ENCODE measurements around the gene CA5A.
"Not testable (repeated sequence)": the region's sequence is repeated elsewhere in the genome, so short reads cannot be mapped to it uniquely, and the experiment has no call there.

Gene CA5A

DNA sequence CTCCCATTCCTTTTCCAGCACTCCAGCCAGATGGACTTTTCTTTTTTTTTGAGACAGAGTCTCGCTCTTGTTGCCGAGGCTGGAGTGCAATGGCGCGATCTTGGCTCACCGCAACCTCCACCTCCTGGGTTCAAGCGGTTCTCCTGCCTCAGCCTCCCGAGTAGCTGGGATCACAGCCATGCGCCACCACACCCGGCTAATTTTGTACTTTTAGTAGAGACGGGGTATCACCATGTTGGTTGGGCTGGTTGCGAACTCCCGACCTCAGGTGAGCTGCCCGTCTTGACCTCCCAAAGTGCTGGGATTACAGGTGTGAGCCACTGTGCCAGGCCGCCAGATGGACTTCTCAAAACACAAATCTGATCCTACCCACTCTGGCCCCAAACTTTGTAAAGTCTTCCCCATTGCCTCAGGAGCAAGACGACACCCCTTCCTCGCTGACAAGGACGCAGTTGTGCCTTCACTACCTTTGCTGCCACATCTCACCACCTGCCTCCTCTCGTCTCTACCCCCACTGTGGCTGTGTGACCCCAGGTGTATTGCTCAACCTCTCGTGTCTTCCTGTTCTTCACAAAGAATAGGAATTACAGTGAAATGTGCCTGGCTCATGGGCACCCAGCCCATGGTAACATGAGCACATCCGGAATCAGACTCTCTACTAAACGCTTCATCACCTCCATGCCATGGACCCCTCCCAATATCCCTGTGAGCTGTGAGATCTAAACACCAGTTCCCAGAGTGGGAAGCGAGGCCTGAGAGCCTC lies 11.2 kb upstream of the CA5A start:
- no peak for DNase-seq (ENCODE audit: low spot score)

- DNase-seq (ENCODE audit: low spot score), result no peak
Observed at GRCh38 chr16:87946596-87947347, 10.4 kb upstream of the CA5A start.

DNA sequence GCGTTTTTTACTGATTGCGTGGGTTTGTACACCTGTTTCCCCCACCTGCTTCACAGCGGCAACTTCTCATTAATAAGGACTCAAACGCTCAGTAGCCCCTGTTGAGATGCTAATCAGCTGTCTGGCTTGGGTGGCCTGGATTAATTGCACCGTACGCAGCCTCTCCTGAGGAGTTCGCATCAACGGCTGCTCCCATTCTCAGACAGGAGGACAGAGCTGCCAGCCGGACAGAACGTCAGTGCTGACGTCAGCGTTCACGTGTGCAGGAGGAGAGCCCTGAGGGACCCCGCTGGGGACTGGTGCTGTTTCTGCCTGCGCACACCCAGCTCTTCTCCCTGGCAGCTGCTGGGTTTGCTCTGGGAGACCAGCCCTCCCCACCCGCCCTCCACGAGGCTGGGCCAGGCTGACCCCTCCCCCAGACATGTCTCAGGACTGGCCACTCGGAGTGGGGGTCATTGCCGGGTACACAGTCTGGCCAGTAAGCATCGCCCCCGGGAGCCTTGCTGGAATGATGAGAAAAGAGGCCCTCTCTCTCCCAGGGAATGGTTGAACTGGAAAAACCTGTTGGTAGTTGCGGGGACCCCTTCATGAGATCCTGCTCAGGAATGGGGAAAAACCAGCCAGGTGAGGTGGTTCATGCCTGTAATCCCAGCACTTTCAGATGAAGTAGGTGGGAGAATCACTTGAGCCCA lies 9.2 kb upstream of the CA5A start:
- DNase-seq (ENCODE audit: low spot score), result no peak

DNA sequence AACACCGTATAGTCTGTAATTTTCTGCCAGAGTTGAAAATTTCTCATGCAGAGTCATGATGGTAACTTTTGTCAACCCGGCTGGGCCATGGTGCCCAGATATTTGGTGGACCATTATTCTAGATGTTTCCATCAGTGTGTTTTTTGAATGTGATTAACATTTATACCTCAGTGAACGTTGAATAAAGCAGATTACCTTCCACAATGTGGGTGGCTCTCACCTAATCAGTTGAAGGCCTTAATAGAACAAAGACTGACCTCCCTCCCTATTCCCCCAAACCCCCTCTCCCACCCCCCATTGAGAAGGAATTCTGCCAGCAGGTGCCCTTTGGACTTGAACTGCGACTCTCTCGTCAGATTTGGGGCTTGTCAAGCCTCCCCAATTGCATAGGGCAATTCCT lies 6.4 kb upstream of the CA5A start:
- no peak for DNase-seq (ENCODE audit: low spot score)

DNA sequence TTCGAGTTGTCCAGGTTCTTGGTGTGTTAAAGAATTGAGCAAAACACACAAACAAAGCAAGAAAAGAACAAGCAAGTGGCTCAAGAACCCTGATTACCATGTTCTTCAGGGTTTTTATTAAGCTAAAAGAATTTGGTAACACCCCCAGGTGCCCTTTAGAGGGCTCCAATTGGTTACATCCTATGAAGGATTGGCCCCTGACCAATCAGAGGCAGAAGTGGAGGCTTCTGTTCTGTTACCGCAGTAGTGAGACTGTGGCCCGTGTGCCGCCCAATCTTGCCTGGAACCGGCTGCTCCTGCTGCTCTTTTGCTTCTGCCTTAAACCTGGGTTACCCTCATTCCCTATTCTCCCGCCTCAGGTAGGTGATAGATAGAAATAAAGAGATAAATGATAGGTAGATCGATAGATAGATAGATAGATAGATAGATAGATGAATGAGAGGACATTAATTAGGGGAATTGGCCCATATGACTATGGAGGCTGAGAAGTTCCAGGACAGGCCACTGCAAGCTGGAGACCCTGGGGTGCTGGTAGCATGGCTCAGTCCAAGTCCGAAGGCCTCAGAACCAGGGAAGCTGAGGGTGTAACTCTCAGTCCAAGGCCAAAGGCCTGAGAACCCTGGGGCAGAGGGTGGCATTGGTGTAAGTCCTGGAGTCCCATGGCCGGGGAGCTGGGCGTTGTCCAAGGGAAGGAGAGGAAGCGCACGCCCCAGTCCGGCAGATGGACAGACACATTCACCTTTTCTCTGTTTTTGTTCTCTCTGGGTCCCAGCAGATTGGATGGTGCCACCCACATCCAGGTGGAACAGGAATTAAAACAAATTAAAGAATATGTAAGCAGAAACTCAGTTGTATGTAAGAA lies 3.5 kb upstream of the CA5A start:
- DNase-seq (ENCODE audit: low spot score), result no peak

DNA sequence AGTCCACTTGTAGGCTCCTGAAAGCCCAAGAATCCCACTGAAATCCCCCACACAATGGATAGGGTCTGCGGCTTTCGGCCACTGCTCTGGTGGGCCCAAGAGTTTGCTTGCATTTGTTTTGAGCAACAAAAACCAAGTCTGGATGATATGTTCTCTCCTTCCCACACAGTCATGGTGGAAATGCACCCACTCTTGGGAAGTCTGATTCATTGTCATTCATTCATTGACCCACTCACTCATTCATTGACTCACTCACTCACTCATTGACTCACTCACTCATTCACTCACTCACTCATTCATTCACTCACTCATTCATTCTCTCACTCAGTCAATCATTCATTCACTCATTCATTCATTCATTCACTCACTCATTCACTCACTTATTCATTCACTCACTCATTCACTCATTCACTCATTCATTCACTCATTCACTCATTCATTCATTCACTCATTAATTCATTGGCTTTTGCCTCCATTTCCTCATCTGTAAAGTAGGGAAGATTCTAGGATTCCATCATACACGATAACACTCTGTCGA lies 2.2 kb upstream of the CA5A start:
- DNase-seq (ENCODE audit: low spot score), result no peak

- not testable (repeated sequence) for DNase-seq (ENCODE audit: low spot score)
Observed at GRCh38 chr16:87937231-87937542, 858 bp upstream of the CA5A start.

DNA sequence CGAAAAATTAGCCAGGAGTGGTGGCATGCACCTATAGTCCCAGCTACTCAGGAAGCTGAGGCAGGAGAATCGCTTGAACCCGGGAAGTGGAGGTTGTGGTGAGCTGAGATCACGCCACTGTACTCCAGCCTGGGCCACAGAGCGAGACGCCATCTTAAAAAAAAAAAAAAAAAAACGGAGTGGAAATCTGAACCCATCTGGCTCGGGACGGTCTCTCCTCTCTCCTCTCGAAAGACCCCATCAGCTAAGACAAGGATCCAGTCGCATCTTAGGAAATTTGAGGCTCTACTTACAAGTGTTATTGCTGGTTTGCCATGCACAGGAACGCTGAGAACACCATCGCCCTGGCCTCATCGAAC lies 334 bp downstream of the CA5A start:
- not testable (repeated sequence) for DNase-seq (ENCODE audit: low spot score)

GRCh38 chr16:87934752-87935425 lies 1.4 kb downstream of the CA5A start:
- not testable (repeated sequence) for DNase-seq (ENCODE audit: low spot score)

GRCh38 chr16:87933140-87933495 lies 3.2 kb downstream of the CA5A start:
- no peak for DNase-seq (ENCODE audit: low spot score)

DNA sequence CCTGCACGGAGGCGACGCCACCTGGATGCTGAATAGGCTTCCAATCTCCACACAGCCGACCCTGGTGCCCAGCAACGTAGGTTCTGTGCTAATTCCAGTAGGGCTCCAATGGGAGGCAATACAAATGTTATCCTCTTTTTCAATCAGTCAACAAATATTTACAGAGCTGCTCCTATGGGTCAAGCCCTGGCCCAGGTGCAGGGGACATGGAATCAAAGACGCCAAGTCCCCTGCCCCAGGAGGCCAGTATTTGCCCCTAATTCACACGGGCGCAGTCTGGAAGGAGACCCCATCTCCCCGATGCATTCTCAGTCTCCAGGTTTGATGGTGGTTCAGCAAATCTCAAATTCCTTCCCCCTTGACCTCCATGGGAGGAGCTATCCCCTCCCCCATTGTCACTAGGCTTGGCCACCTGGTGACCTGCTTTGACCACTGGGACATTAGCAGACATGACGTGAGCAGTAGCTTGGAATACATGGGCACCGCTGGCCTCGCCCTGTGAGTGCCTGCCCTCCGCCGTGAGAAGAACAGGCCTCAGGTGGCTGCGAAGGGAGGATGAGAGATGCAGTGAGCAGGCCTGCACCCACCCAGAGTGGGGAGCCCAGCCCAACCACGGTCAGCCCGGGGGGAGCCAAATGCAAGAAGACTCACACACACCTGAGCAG lies 3.7 kb downstream of the CA5A start:
- not testable (repeated sequence) for DNase-seq (ENCODE audit: low spot score)

- DNase-seq (ENCODE audit: low spot score), result no peak
Observed at GRCh38 chr16:87931504-87931903, 4.8 kb downstream of the CA5A start.

DNA sequence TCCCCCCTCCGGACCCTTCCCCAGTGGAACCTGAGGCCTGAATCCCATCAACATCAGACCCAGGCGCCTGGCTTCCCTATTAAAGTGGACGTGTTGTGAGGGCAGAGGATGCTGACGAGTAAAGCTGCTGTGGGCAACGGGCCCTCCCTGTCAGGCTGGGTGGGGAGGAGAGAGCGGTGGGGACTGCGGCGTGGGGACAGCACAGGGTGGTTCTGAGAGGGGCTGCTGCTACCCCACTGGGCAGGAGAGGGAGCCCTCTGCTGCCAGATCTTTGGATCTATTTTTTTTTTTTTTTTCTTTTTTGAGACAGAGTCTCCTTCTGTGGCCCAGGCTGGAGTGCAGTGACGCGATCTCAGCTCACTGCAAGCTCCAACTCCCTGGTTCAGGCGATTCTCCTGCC lies 5.9 kb downstream of the CA5A start:
- DNase-seq (ENCODE audit: low spot score), result peak; percentile 75

- no peak for DNase-seq (ENCODE audit: low spot score)
Observed at GRCh38 chr16:87929986-87930385, 6.3 kb downstream of the CA5A start.

DNA sequence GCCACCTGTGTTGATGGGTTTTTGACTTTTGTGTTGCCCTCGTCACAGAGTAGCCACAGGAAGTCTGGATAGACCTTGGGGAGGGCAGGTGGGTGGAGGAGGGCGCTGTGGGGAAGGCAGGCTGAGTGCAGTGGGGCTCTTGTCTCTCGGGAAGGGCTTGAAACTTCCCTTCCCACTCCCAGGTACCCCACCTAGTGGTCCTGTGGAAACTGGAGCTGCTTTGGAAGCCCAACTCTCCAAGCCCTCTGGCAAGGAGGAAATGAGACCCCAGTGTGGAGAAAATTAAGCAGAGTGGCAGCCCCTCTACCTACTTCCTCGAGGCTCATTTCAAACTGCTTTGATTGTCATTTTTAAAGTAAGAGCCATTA lies 9.2 kb downstream of the CA5A start:
- DNase-seq (ENCODE audit: low spot score), result no peak

GRCh38 chr16:87926246-87927194 lies 9.8 kb downstream of the CA5A start:
- DNase-seq (ENCODE audit: low spot score), result no peak

DNA sequence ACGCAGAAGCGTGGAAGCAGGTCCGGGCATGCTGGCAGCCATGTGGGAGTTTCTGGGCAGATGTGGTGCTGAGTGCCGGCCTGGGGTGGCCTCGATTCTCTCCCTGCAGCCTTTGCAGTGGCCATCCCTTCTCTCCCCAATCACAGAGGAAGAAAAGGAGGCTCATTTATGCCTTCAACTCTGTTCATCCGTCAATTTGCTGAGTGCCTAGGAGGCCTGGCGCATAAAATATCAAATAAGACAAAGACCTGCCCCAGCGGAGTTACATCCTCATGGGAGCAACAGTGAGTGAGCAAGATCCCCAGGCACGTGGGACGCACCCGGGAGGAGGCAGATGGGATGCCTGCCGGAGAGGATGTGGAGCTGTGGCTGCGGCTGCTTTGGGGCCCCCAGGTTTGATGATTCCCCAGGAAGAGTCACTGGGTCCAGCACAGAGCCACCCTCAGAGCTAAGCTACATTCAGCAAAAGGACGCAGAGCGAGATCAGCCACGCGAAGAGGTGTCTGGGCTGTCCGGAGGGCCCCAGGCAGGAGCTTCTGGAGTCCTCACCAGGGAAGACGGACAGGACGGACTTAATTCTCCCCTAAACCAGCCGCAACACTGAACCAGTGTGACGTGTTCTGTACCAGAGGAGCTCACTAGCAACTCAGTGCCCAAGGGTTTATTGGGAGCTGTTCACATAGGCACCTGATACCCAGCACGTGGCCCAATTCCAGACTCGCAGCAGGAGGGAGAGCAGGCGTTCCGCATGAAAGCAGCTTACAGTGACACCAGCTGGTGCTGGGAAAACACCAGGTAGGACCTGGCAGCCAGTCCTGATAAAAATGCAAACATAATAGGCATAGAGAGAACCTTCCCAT lies 11.3 kb downstream of the CA5A start:
- DNase-seq (ENCODE audit: low spot score), result peak; percentile 81

DNA sequence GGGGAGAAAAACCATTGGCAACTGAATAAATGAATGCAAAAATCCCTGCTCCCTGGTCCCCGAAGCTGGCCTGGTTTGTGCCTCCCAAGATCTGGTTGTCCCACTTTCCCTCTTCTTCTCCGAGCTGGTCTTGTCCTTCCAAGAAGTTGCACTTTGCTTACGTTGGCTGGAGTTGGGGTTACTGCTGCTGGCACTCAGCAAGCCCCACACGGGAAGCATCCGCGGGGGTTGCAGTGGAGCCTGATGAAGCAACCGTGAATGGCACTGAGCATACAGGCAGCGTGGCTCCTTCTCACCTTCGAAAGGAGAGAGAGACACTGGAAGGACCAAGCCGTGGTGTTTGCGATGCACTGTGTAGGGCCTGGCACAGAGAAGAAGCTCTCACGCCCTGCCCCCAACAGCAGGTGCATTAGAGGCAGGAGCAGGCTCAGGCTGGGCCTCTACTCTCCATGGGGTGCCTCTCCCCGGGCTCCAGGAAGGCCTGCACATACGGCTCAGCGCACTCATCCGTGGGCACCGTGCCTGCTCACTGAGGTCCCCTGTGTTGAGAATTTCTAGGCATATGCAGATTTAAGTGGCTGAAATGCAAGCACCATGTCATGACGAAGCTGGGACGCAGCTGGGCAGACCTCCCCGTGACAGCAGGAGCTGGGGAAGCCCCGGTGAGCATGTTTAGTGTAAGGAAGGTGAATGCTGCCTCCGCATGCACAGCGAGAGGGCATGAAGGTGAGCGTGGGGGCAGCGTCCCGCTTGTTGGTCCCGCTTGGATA lies 12.1 kb downstream of the CA5A start:
- DNase-seq (ENCODE audit: low spot score), result no peak

Measured in D341Med (cell line).